RWPE2 (cell line): ENCODE data around the gene HELZ.
A peak's percentile ranks its signal among the peaks of the same experiment; 100 is the strongest.

ENCODE experiments used
- ATAC-seq: fragments of 200-7000 bp; cut with Tn5 transposase; 3 replicates; pipeline ENCODE4 v1.9.1; 2021; ENCODE audit warnings: low read depth
- DNase-seq: peaks from one replicate; pipeline ENCODE4 v3.0.0-alpha.2; 2020; ENCODE audit warnings: low spot score
- H3K27ac ChIP-seq: fragments of 450-650 bp; 2 replicates; pipeline ENCODE4 v1.5.1; 2017; ENCODE audit warnings: mild to moderate bottlenecking; ENCODE audit not compliant: poor library complexity, severe bottlenecking
- H3K27me3 ChIP-seq: fragments of 250-450 bp; sonication (Bioruptor Pico); 2 replicates; pipeline ENCODE4 v1.5.1; 2021; ENCODE audit warnings: mild to moderate bottlenecking, moderate library complexity; ENCODE audit not compliant: insufficient read depth, poor library complexity, severe bottlenecking
- H3K36me3 ChIP-seq: fragments of 250-450 bp; sonication (Bioruptor Pico); 2 replicates; pipeline ENCODE4 v1.5.1; 2020; ENCODE audit warnings: low read depth, mild to moderate bottlenecking, moderate library complexity
- H3K4me1 ChIP-seq: fragments of 250-450 bp; sonication (Bioruptor Pico); 2 replicates; pipeline ENCODE4 v1.5.1; 2021; ENCODE audit warnings: mild to moderate bottlenecking, moderate library complexity; ENCODE audit not compliant: insufficient read depth, poor library complexity, severe bottlenecking
- H3K4me3 ChIP-seq: fragments of 250-450 bp; sonication (Bioruptor Pico); 2 replicates; pipeline ENCODE4 v1.5.1; 2021; ENCODE audit warnings: mild to moderate bottlenecking, moderate library complexity; ENCODE audit not compliant: severe bottlenecking
- H3K9me3 ChIP-seq: fragments of 250-450 bp; sonication (Bioruptor Pico); 2 replicates; pipeline ENCODE4 v1.5.1; 2021; ENCODE audit warnings: mild to moderate bottlenecking, moderate library complexity; ENCODE audit not compliant: severe bottlenecking
- TF ChIP-seq, protein P1 (sequence below): fragments of 450-650 bp; IDR thresholded peaks from one replicate; pipeline ENCODE4 v1.5.1; 2017; ENCODE audit warnings: mild to moderate bottlenecking, moderate library complexity; ENCODE audit not compliant: poor library complexity, severe bottlenecking

HELZ gene

DNA sequence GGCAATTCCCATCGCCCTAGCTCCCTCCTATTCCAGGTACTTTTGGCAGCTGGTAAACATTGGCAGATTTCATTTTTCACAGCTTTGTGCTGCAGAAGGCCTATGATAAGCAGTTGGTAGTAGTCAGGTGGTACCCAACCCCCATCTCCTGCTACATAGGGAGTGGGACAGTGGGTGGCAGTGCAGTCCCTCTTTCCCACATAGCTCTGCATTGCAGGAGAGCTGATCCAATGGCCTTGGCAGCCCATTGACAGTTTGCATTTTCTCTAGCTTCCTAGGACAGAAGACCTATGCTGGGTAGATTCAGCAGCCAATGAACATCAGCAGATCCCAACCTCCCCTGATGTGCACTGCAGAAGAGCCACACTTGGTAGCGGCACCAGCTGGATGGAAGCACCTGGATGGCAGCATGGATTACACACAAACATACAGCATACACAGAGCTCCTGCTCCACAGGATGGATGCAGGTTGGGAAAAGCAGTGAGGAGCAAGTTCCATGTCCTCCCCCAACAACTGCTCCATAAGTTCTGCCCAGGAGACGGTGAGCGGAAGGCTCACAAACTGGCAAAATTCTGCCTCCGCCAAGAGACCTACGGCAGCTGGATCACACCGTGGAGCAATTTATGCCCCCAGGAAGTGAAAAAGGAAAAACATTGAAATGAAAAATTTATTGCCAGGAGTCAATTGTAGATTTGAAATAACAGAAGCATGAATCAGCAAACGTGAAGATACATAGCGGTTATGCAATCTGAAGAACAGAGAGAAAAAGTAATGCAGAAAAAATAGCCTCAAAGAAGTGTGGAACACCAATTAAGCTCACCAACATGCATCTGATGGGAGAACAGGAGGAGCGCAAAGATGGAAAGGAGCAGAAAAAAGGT is 105.0 kb downstream of the HELZ start:
- peaks cover 81% of the 10 kb centered on the region for H3K36me3 ChIP-seq
- H3K27me3 ChIP-seq, result no peaks in the 10 kb centered on the region
- DNase-seq (no peak), ATAC-seq (peak; percentile 66)
- no peaks in the 10 kb centered on the region for H3K9me3 ChIP-seq
- TF ChIP-seq, protein P1, sequence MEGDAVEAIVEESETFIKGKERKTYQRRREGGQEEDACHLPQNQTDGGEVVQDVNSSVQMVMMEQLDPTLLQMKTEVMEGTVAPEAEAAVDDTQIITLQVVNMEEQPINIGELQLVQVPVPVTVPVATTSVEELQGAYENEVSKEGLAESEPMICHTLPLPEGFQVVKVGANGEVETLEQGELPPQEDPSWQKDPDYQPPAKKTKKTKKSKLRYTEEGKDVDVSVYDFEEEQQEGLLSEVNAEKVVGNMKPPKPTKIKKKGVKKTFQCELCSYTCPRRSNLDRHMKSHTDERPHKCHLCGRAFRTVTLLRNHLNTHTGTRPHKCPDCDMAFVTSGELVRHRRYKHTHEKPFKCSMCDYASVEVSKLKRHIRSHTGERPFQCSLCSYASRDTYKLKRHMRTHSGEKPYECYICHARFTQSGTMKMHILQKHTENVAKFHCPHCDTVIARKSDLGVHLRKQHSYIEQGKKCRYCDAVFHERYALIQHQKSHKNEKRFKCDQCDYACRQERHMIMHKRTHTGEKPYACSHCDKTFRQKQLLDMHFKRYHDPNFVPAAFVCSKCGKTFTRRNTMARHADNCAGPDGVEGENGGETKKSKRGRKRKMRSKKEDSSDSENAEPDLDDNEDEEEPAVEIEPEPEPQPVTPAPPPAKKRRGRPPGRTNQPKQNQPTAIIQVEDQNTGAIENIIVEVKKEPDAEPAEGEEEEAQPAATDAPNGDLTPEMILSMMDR, result no peak
- H3K27ac ChIP-seq, result peak overlapping the region; percentile 73
- H3K4me3 ChIP-seq, result no peak overlapping the region
- H3K4me1 ChIP-seq, result peaks cover 19% of the 10 kb centered on the region

DNA sequence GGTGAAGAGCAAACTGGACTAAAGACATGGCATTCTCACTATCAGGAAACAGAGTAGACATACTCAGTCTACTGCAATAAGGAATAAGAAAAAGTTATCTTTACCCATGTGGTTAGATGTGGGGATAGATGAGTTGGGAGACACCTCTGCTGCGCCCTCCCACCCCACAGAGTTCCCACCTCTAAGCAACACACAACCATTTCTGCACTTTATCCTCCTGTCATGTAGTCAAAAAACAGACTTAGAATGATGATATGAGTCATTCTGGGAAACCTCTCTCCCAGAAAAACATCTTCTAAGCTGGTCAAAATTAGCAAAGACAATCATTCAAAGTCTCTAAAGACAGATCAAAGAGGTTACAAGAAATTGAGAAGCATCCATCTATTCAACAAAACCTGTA is 105.7 kb downstream of the HELZ start:
- Histone ChIP-seq H3K27me3 (no peaks in the 10 kb centered on the region), H3K27ac (peak overlapping the region; percentile 73), H3K36me3 (peaks cover 81% of the 10 kb centered on the region), H3K9me3 (no peaks in the 10 kb centered on the region), H3K4me1 (peaks cover 19% of the 10 kb centered on the region), H3K4me3 (no peak overlapping the region)
- TF ChIP-seq, protein P1, result no peak
- ATAC-seq (no peak), DNase-seq (no peak)

DNA sequence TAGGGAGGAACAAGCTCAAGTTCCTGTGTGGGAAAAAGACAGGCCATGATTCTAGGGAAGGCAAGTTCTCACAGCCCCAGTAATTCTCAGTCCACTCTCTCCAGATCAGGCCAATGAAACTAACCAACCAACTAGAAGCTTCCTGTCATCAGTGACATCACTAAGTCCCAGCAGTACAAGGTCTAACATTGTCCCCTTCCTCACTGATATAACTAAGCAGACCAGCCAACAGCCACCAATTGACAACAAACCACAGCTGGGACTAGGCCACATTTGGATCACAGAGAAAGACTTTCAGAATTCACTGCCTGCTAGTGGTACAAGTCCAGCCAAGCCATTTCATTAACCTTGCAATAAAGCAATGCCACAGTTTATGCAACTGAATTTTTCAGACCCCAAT is 106.6 kb downstream of the HELZ start:
- no peak for ATAC-seq
- no peak overlapping the region for H3K27ac ChIP-seq
- peaks cover 81% of the 10 kb centered on the region for H3K36me3 ChIP-seq
- no peaks in the 10 kb centered on the region for H3K27me3 ChIP-seq
- TF ChIP-seq, protein P1, result no peak
- H3K9me3 ChIP-seq, result no peaks in the 10 kb centered on the region
- no peak overlapping the region for H3K4me3 ChIP-seq
- DNase-seq, result no peak
- peaks cover 19% of the 10 kb centered on the region for H3K4me1 ChIP-seq

DNA sequence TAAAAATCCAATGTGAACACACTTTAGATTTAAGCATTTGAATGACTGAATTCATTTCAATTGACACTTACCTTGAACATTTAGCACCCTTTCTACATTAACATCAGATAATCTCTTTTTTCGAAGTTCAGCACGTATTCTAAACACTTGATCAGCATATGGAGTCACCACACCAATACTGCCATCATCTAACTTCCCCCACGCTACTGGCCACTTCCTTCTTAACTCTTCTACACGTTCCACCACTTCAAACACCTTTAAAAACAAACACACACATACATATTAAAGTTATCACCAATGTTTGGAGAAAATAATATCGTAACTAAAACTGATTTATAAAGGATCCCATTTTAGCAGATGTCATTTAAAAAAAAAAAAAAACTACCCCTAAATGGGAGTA is 107.1 kb downstream of the HELZ start:
- no peak for ATAC-seq
- H3K4me1 ChIP-seq, result peaks cover 19% of the 10 kb centered on the region

DNA sequence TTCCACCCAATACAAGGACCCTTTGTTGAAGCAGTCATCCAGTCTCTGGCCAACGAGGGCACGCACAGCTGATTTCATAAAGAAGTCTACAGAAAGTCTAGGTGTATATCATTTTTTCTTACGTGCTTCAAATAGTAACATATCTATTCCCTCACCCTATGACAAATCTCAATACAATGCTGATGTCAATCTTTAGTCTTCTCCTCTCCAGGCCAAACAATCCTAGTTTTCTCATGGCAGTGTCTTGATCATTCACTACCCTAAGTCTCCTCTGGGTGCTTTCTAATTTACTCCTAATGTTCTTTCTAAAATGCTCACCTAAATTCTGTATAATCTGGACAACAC is 108.0 kb downstream of the HELZ start:
- H3K36me3 ChIP-seq, result peaks cover 80% of the 10 kb centered on the region
- H3K9me3 ChIP-seq, result no peaks in the 10 kb centered on the region
- no peak overlapping the region for H3K4me3 ChIP-seq
- DNase-seq (no peak), ATAC-seq (peak; percentile 40; the same call in 1 of the 3 replicates)
- H3K27ac ChIP-seq, result peak overlapping the region; percentile 7
- no peaks in the 10 kb centered on the region for H3K27me3 ChIP-seq
- TF ChIP-seq, protein P1, result no peak
- H3K4me1 ChIP-seq, result peaks cover 19% of the 10 kb centered on the region

More for the DNA sequence above, 107.1 kb downstream of the HELZ start:
- Histone ChIP-seq H3K27ac (no peak overlapping the region), H3K9me3 (no peaks in the 10 kb centered on the region), H3K4me3 (no peak overlapping the region), H3K27me3 (no peaks in the 10 kb centered on the region), H3K36me3 (peaks cover 81% of the 10 kb centered on the region)
- TF ChIP-seq, protein P1, result no peak
- no peak for DNase-seq
